Thyroid gland (tissue), 4 donors: ENCODE data around the gene CDKL5. TPM values are rescaled to one million over a fixed set of nuclear protein-coding genes. Genes with fewer than 3 reads are reported as not detected.

ENCODE experiments used
- DNase-seq, 2 donors: peaks; one replicate each; pipeline ENCODE4 v3.0.0-alpha.2; 2019
- H3K27ac ChIP-seq, 3 donors: fragments of 200-600 bp; sonication (generic); 1 replicate in 2 of 3; 2 replicates in 1 of 3; pipeline ENCODE4 v1.5.1; 2016 to 2019; ENCODE audit warnings: mild to moderate bottlenecking in 1 of 3, moderate library complexity in 1 of 3
- H3K27me3 ChIP-seq: fragments of 200-600 bp; sonication (generic); one replicate; pipeline ENCODE4 v1.5.1; 2019
- H3K36me3 ChIP-seq, 2 donors: fragments of 200-600 bp; sonication (generic); one replicate each; pipeline ENCODE4 v1.5.1; 2016 to 2019
- H3K4me1 ChIP-seq, 2 donors: fragments of 200-600 bp; sonication (generic); one replicate each; pipeline ENCODE4 v1.5.1; 2017 to 2019
- H3K4me3 ChIP-seq, 3 donors: fragments of 200-600 bp; sonication (generic); replicated peaks in 1 of 3; 1 replicate in 2 of 3; 2 replicates in 1 of 3; pipeline ENCODE4 v1.5.1; 2016; ENCODE audit warnings: mild to moderate bottlenecking in 1 of 3
- H3K9me3 ChIP-seq: fragments of 200-600 bp; sonication (generic); one replicate; pipeline ENCODE4 v1.5.1; 2017
- POLR2A ChIP-seq, 2 donors: fragments of 450-650 bp; IDR thresholded peaks; one replicate each; pipeline ENCODE4 v1.6.1; 2017; ENCODE audit warnings: antibody characterized with exemption in 2 of 2, mild to moderate bottlenecking in 2 of 2, moderate library complexity in 1 of 2
- WGBS, 2 donors: methylation state at CpG; one replicate each; pipeline ENCODE4 v1.1.5; 2017; 5-methylcytosine and 5-hydroxymethylcytosine counted together
- intact Hi-C: fragments of 100-400 bp; cut with DNase I; formaldehyde crosslinking; loops from one replicate; pipeline ENCODE4 v1.15.1; 2023
- total RNA-seq, 4 donors: library from RNA; depleted of rRNA; stranded (reverse); fragments of >200 nt; gene quantifications; one replicate each; pipeline ENCODE4 v1.2.3, GENCODE V29; 2016
- TF ChIP-seq, protein P1 (sequence below), 6 experiments: fragments of 200-600 bp in 3 of 6; fragments of 450-650 bp in 3 of 6; sonication (generic) in 3 of 6; IDR thresholded peaks; one replicate each; pipeline ENCODE4 v1.5.1; 2016 to 2019; ENCODE audit warnings: antibody characterized with exemption in 6 of 6, mild to moderate bottlenecking in 2 of 6, inconsistent platforms in 1 of 6, moderate library complexity in 1 of 6

The CDKL5 gene
- total RNA-seq, 4 donors from 2014 or later: 8.4 to 14.8 (median 10.0) TPM

DNA sequence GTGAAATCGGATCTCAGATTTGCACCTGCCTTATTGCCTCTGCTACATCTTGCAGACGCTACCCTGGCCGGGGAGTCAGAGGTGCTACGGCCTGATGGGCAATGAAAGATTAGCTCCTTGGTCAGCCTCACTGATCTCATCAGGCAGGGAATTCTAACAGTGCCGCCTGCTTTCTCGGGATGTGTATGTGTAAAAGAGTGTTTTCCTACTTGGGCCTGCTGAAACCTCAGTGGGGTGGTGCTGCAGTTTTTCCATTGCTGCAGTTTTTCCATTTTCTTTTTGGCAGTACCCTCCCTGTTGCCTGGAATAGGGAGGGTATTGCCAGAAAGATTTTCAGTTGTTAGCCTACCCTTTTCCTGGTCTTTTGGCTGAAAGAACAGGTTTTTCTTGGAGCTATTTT, 117.5 kb downstream of the CDKL5 start:
- Histone ChIP-seq H3K4me3 (no peak overlapping the region), H3K9me3 (no peaks in the 10 kb centered on the region), H3K27me3 (no peaks in the 10 kb centered on the region), H3K36me3 (no peaks in the 10 kb centered on the region), H3K27ac (no peak overlapping the region), H3K4me1 (no peaks in the 10 kb centered on the region)
- TF ChIP-seq, protein P1, sequence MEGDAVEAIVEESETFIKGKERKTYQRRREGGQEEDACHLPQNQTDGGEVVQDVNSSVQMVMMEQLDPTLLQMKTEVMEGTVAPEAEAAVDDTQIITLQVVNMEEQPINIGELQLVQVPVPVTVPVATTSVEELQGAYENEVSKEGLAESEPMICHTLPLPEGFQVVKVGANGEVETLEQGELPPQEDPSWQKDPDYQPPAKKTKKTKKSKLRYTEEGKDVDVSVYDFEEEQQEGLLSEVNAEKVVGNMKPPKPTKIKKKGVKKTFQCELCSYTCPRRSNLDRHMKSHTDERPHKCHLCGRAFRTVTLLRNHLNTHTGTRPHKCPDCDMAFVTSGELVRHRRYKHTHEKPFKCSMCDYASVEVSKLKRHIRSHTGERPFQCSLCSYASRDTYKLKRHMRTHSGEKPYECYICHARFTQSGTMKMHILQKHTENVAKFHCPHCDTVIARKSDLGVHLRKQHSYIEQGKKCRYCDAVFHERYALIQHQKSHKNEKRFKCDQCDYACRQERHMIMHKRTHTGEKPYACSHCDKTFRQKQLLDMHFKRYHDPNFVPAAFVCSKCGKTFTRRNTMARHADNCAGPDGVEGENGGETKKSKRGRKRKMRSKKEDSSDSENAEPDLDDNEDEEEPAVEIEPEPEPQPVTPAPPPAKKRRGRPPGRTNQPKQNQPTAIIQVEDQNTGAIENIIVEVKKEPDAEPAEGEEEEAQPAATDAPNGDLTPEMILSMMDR (IDR thresholded peaks at IDR 0.05): no peak
- no peak for TF ChIP-seq POLR2A (IDR thresholded peaks at IDR 0.05)
- intact Hi-C loops: no loop called here
- 54 to 88% methylated on average over 4 to 6 of the region's 6 CpGs for WGBS, 2 donors
- no peak for DNase-seq

DNA sequence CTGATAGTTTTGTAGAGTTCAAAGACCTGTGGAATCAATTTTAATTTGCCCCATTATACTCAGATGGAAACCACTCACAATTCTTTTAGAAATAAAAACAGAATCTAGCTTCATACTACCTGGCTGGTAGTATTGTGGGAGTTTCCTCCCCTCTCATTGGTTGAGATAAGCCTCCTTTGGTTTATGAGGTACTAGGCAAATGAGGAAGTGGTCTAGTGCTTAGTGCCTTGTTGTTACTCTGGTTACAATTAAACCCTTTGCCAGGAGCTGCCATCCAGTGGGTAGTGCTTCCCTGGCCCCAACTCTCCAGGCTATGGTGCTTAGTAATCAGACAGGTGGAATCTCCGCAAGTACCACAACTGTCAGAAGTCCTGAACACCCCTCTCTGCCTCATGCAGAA, 118.3 kb downstream of the CDKL5 start:
- no peak overlapping the region for H3K27ac ChIP-seq
- no peak for TF ChIP-seq POLR2A (IDR thresholded peaks at IDR 0.05)
- TF ChIP-seq, protein P1 (IDR thresholded peaks at IDR 0.05): no peak
- WGBS, 2 donors: 100% methylated on average over 1 of the region's 1 CpG; no CpG with 5 or more reads in 1 of the 2 donors
- DNase-seq: no peak
- intact Hi-C loops: no loop called here
- no peak overlapping the region for H3K4me3 ChIP-seq
- no peaks in the 10 kb centered on the region for H3K9me3 ChIP-seq
- no peaks in the 10 kb centered on the region for H3K36me3 ChIP-seq
- no peaks in the 10 kb centered on the region for H3K4me1 ChIP-seq
- H3K27me3 ChIP-seq: no peaks in the 10 kb centered on the region

DNA sequence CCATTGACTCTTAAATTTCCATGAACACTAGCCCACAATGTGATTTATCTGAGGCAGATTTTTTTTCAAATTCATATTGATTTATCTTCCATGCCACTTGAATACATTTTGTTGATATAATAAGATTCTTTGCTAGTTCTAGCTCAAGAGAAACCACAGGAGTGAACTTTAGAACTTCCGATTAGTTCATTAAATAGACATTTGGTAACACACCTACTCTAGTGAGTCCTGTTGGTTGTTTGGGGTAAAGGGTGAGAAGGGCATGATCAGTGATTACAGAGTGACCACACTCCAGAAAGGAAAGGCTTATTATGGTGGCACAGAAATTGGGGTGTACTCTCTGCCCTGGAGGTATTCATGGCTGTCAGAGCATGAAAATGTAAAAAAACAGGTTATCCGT, 120.4 kb downstream of the CDKL5 start:
- H3K4me1 ChIP-seq: no peaks in the 10 kb centered on the region
- H3K4me3 ChIP-seq: no peak overlapping the region
- H3K9me3 ChIP-seq: no peaks in the 10 kb centered on the region
- DNase-seq: no peak
- H3K27me3 ChIP-seq: no peaks in the 10 kb centered on the region
- TF ChIP-seq, protein P1 (IDR thresholded peaks at IDR 0.05): no peak
- no peak for TF ChIP-seq POLR2A (IDR thresholded peaks at IDR 0.05)
- intact Hi-C loops: no loop called here
- no peak overlapping the region for H3K27ac ChIP-seq
- 79 to 93% methylated on average over 2 of the region's 2 CpGs for WGBS, 2 donors
- no peaks in the 10 kb centered on the region for H3K36me3 ChIP-seq

DNA sequence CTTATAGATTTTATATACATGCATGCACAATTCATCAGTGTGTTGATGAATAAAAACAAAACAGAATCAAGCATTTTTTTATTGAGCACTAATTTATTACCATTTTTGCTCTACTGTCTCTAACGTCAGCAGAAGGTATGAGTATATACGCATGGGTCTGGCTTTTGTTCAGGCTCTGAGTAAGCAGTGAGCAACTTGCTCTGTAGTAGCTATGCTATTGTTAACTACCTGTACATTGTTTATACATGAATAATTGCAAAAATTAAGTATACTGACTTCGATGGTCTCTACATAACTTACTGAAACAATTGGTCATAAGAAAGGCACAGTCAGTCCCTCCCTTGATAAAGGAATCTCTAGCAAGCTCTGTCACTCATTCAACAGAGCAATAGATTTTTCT, 123.6 kb downstream of the CDKL5 start:
- H3K36me3 ChIP-seq: no peaks in the 10 kb centered on the region
- H3K27ac ChIP-seq: no peak overlapping the region
- intact Hi-C loops: no loop called here
- no peak overlapping the region for H3K4me3 ChIP-seq
- no peaks in the 10 kb centered on the region for H3K9me3 ChIP-seq
- DNase-seq: no peak
- no peaks in the 10 kb centered on the region for H3K4me1 ChIP-seq
- TF ChIP-seq POLR2A (IDR thresholded peaks at IDR 0.05): no peak
- TF ChIP-seq, protein P1 (IDR thresholded peaks at IDR 0.05): no peak
- no peaks in the 10 kb centered on the region for H3K27me3 ChIP-seq
- 95 to 96% methylated on average over 3 of the region's 3 CpGs for WGBS, 2 donors

DNA sequence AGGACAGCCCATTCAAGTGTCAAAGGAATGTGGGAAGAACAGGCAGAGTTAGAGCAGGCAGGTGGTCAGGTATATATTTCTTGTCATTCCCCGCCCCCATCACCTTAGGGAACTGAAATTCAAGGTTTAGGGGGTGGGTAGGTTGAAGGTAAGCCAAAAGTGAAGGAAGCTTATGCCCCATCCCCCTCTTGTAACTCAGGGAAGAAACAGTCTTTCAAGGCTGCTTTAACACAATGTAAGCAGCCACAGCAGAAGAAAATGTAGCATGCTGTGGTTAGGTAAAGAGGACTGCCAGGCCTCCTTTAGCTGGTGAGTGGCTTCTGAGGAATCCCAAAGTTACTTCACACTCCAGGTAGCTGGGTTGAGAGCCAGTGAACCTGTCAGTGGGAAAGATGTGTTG, 124.2 kb downstream of the CDKL5 start:
- no peak for DNase-seq
- Histone ChIP-seq H3K27ac (no peak overlapping the region), H3K36me3 (no peaks in the 10 kb centered on the region), H3K9me3 (no peaks in the 10 kb centered on the region), H3K27me3 (no peaks in the 10 kb centered on the region), H3K4me1 (no peaks in the 10 kb centered on the region), H3K4me3 (no peak overlapping the region)
- WGBS, 2 donors: 79 to 92% methylated on average over 1 of the region's 1 CpG
- intact Hi-C loops: no loop called here
- TF ChIP-seq, protein P1 (IDR thresholded peaks at IDR 0.05): no peak
- TF ChIP-seq POLR2A (IDR thresholded peaks at IDR 0.05): no peak
